Fibroblast of the conjunctiva (primary cell): ENCODE data around the gene DLX4.

Experiments used
- DNase-seq: peaks from one replicate; pipeline ENCODE4 v3.0.0-alpha.2; 2010; ENCODE audit warnings: low read depth

DLX4 gene

GRCh38 chr17:49969134-49969759, at the start of gene DLX4:
DLX4 (plus strand) TSS chr17:49969190; CDS start chr17:49969469, 279 bp downstream.
- no peak for DNase-seq

- no peak for DNase-seq
Observed at GRCh38 chr17:49920030-49920769, 48.8 kb upstream of the DLX4 start.

- DNase-seq = no peak
Observed at GRCh38 chr17:49922095-49922494, 46.9 kb upstream of the DLX4 start.

GRCh38 chr17:49924116-49924515, 44.9 kb upstream of the DLX4 start:
- no peak for DNase-seq

- DNase-seq = no peak
Observed at GRCh38 chr17:49924589-49924988, 44.4 kb upstream of the DLX4 start.

- no peak for DNase-seq
Observed at GRCh38 chr17:49925921-49926320, 43.1 kb upstream of the DLX4 start.

GRCh38 chr17:49926886-49927285, 42.1 kb upstream of the DLX4 start:
- DNase-seq = peak; percentile 51

GRCh38 chr17:49928126-49928800, 40.7 kb upstream of the DLX4 start:
- DNase-seq = no peak

- no peak for DNase-seq
Observed at GRCh38 chr17:49928837-49929475, 40.0 kb upstream of the DLX4 start.

- no peak for DNase-seq
Observed at GRCh38 chr17:49930880-49931279, 38.1 kb upstream of the DLX4 start.

GRCh38 chr17:49931416-49932137, 37.4 kb upstream of the DLX4 start:
- no peak for DNase-seq

GRCh38 chr17:49932138-49932723, 36.8 kb upstream of the DLX4 start:
- DNase-seq = no peak

- DNase-seq = no peak
Observed at GRCh38 chr17:49932901-49933300, 36.1 kb upstream of the DLX4 start.

GRCh38 chr17:49935526-49936210, 33.3 kb upstream of the DLX4 start:
- DNase-seq = no peak

GRCh38 chr17:49936386-49936785, 32.6 kb upstream of the DLX4 start:
- DNase-seq = no peak

- DNase-seq = no peak
Observed at GRCh38 chr17:49939318-49939717, 29.7 kb upstream of the DLX4 start.

- DNase-seq = no peak
Observed at GRCh38 chr17:49941427-49941826, 27.6 kb upstream of the DLX4 start.

GRCh38 chr17:49942947-49943346, 26.0 kb upstream of the DLX4 start:
- DNase-seq = no peak

- no peak for DNase-seq
Observed at GRCh38 chr17:49944273-49944870, 24.6 kb upstream of the DLX4 start.

- DNase-seq = no peak
Observed at GRCh38 chr17:49946208-49946607, 22.8 kb upstream of the DLX4 start.
